Stimulated activated CD4-positive, alpha-beta T cell treated with anti-CD3 and anti-CD28 coated beads, Interleukin-4, amount 100 ng/mL, for 1 hour (primary cell): ENCODE results near the gene NDUFS5.
"Not testable (repeated sequence)": the region's sequence is repeated elsewhere in the genome, so short reads cannot be mapped to it uniquely, and the experiment has no call there.

Experiments used
- DNase-seq: peaks from one replicate; pipeline ENCODE4 v3.0.0-alpha.2; 2020

Gene NDUFS5

DNA sequence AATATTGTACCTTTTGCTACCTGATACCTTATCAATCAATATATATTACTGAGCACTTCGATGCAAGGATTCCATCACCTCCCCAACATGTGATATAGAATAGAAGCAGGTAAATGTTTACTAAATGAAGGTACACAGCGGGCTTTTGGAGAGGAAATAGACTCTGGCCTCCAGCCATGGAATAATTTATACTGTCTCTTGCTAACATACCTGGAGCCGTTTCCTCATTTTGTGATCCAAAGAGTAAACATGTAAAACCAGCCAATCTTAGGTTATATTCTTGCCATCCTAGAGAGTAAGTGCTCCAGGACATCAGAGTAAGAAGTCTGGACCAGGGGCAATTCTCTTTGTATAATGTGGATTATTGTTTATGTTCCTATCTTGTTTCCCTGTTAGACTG, 39.4 kb downstream of the NDUFS5 start:
- no peak for DNase-seq

- DNase-seq = not testable (repeated sequence)
These were observed 42.1 kb downstream of the NDUFS5 start for GRCh38 chr1:39068227-39068626.

DNA sequence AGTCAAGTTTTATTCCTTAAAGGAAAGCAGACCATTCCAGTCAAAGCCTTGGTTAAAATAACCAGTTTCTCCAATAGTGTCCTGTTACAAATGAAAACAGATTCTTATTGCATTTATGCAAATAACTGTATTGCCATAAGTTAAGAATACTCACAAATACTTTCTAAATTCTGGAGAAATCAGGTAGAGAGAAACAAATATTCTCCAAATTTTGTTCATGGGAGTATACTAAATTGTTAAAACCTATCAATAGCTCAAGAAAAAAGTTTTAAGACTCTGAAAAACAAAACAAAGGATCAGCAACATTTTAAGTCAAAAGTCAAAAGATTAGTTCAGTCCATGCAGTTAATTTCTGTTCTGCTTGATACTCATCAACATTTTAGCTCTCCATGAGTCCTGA, 45.4 kb downstream of the NDUFS5 start:
- DNase-seq = not testable (repeated sequence)

GRCh38 chr1:39076127-39076798, 50.1 kb downstream of the NDUFS5 start:
- no peak for DNase-seq

- no peak for DNase-seq
These were observed 50.6 kb downstream of the NDUFS5 start for GRCh38 chr1:39076799-39077148.

GRCh38 chr1:39080269-39080826, 54.2 kb downstream of the NDUFS5 start:
- no peak for DNase-seq

DNA sequence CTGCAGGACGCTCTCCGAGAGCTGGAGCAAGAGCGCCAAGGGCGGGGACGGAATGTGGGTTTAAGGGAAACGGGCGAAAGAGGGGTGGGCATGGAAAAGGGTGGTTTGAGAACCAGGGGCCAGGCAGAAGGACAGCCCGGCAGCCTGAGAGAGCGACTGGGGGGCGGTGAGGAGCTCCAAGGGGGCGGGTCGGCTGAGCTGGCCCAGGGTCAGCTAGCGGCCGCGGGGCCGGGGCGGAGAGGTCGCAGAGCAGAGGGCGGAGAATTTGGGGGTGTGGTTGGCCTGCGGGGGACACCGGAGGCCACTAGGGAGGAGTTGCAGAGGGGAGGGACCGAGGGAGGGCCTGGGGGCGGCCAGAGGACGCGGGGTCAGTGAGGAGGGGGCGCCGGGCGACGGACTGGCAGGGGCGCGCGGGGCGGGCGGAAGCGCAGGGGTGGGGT, 54.7 kb downstream of the NDUFS5 start:
- DNase-seq = no peak

DNA sequence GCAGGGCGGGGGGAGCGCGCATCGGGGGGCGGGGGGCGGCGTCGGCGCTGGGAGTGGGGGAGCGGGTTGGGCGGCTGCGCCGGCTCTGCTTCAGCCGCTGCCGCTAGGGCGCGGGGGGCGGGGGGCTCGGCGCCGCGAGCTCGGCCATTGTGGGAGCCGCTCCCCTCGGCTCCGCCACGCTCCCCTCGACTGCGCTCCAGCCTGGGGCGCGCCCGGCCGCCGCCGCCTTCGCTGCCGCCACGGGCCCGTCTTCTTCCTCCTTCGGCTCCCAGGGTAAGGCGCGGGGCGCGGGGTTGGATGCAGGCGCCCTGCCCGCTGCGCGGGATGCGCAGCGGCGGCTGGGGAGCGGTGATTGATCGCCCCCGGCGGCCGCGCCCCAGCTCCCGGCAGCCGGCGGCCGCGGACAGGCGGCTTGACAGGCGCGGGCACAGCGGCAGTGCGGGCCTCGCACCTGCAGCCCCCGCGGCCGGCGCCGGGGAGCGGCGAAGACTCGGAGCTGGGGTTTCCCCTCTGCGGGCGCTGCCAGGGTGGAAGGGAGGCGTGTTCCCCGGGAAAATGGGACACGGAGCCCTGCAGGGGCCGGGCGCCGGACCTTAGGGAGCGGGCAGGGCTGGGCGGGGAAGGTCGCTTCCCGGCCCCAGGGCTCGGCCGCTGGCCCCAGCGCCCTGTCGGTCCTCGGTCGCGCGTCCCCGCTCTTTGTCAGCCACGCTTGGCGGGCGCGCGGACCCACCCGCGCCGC, 55.3 kb downstream of the NDUFS5 start:
- peak; percentile 31 for DNase-seq

GRCh38 chr1:39082010-39082799, 56.1 kb downstream of the NDUFS5 start:
- DNase-seq = no peak

- DNase-seq = no peak
These were observed 56.8 kb downstream of the NDUFS5 start for GRCh38 chr1:39082811-39083576.

- no peak for DNase-seq
These were observed 58.0 kb downstream of the NDUFS5 start for GRCh38 chr1:39084191-39084590.
